Measurements from ENCODE around the gene KIFAP3. TPM values are rescaled to one million over a fixed set of nuclear protein-coding genes. Genes with fewer than 3 reads are reported as not detected.

The KIFAP3 gene
- total and polyA plus RNA-seq, 2 experiments from 2014 or later: 60.6 to 75.8 TPM

DNA sequence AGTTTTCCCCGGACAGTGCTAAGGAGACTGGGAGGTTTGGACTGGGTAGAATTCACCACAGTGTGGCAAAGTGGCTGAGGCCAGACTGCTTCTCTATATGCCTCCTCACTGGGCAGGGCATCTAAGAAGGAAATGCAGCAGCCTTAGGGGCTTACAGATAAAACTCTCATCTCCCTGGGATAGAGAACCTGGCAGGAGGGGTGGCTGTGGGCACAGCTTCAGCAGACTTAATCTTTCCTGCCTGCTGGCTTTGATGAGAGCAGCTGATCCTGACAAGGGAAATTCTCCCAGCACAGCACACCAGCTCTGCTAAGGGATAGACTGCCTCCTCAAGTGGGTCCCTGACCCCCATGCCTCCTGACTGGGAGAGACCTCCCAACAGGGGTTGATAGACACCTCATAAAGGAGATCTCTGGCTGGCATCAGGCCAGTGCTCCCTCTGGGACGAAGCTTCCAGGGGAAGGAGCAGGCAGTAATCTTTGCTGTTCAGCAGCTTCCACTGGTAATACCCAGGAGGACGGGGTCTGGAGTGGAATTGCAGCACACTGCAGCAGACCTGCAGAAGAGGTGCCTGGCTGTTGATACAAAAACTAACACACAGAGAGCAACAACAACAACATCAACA, 25.2 kb downstream of the KIFAP3 start:
- no peaks in the 10 kb centered on the region for H3K27me3 ChIP-seq
- TF ChIP-seq, protein P1, sequence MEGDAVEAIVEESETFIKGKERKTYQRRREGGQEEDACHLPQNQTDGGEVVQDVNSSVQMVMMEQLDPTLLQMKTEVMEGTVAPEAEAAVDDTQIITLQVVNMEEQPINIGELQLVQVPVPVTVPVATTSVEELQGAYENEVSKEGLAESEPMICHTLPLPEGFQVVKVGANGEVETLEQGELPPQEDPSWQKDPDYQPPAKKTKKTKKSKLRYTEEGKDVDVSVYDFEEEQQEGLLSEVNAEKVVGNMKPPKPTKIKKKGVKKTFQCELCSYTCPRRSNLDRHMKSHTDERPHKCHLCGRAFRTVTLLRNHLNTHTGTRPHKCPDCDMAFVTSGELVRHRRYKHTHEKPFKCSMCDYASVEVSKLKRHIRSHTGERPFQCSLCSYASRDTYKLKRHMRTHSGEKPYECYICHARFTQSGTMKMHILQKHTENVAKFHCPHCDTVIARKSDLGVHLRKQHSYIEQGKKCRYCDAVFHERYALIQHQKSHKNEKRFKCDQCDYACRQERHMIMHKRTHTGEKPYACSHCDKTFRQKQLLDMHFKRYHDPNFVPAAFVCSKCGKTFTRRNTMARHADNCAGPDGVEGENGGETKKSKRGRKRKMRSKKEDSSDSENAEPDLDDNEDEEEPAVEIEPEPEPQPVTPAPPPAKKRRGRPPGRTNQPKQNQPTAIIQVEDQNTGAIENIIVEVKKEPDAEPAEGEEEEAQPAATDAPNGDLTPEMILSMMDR (IDR thresholded peaks at IDR 0.05; ENCODE audit: low read depth, low read length): no peak
- DNase-seq (ENCODE audit: low read depth in 1 of 2, low spot score in 1 of 2): peak in 1 of 2 donors; percentile 52
- H3K9me3 ChIP-seq (ENCODE audit: low read depth): no peaks in the 10 kb centered on the region
- peak overlapping the region; percentile 67 for H3K27ac ChIP-seq
- no peak overlapping the region for H3K4me3 ChIP-seq
- H3K4me1 ChIP-seq (ENCODE audit: low read depth): peaks cover 12% of the 10 kb centered on the region
- H3K36me3 ChIP-seq: peaks cover 6% of the 10 kb centered on the region

DNA sequence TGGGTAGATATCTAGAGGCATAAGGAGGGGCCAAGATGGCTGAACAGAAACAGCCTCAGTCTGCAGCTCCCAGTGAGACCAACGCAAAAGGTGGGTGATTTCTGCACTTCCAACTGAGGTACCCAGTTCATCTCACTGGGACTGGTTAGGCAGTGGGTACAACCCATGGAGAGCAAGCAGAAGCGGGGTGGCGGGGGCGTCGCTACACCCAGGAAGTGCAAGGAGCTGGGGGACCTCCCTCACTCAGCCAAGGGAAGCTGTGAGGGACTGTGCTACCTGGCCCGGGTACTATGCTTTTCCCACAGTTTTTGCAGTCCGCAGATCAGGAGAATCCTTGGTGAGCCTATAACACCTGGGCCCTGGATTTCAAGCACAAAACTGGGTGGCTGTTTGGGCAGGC, 26.0 kb downstream of the KIFAP3 start:
- Histone ChIP-seq H3K4me1 (ENCODE audit: low read depth) (peaks cover 14% of the 10 kb centered on the region), H3K27ac (peak overlapping the region; percentile 67), H3K4me3 (no peak overlapping the region), H3K27me3 (no peaks in the 10 kb centered on the region), H3K9me3 (ENCODE audit: low read depth) (no peaks in the 10 kb centered on the region), H3K36me3 (peaks cover 6% of the 10 kb centered on the region)
- TF ChIP-seq, protein P1 (IDR thresholded peaks at IDR 0.05; ENCODE audit: low read depth, low read length): no peak
- DNase-seq (ENCODE audit: low read depth in 1 of 2, low spot score in 1 of 2): no peak

DNA sequence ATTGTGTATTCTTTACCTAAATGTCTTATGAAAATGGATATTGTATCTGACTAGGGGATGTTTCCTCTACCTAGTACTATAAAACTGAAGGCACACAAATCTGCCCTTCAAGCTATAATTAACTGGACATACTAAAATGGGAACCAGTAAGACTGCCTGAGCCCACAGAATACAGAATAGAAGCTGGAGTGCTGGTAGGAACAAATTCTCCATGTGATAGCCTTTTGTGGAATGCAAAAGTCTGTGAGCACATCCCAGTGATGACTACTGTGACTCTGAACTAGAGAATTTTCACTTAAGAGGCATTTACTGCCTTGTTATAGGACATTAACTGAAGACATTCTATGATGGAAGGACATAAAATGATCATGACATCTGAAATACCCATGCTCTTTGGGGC, 30.3 kb downstream of the KIFAP3 start:
- TF ChIP-seq, protein P1 (IDR thresholded peaks at IDR 0.05; ENCODE audit: low read depth, low read length): no peak
- peaks cover 9% of the 10 kb centered on the region for H3K4me1 ChIP-seq (ENCODE audit: low read depth)
- H3K27ac ChIP-seq: no peak overlapping the region
- no peak overlapping the region for H3K4me3 ChIP-seq
- H3K36me3 ChIP-seq: peaks cover 6% of the 10 kb centered on the region
- DNase-seq (ENCODE audit: low read depth in 1 of 2, low spot score in 1 of 2): no peak
- no peaks in the 10 kb centered on the region for H3K9me3 ChIP-seq (ENCODE audit: low read depth)
- H3K27me3 ChIP-seq: no peaks in the 10 kb centered on the region

DNA sequence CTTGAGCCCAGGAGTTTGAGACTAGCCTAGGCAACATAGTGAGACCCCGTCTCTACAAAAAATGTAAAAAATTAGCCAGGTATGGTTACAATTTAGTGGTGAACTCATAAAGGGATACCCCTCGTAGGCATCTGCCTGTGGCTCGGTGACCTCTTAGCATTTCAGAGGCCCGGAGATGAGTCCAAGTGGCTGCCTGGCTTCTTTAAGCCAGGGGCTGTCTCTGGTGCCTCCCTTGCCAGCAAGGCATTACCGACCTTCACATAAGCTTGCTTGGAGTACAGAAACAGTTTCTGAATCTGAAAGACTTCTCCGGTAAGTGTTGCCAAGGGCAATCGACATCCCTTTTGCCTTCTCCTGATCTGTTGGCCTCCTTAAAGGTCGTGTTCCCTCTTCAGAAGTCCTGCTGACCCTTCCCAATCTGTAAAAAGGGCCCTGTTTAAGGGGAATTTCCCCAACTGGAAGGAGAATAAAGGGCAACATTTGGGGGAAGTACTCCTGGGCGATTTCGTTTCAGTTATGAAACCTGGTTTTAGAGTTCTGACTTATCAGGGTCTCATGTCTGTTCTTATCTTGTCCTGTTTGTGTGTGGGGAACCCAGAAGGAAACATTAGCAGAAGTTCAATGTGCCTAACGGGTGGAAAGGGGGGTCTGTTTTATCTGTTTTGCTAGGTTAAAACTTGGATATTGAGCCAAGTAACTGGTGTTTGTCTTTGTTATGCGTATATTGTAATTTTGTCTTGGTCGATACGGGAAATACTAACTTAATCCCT, 32.9 kb downstream of the KIFAP3 start:
- TF ChIP-seq, protein P1 (IDR thresholded peaks at IDR 0.05; ENCODE audit: low read depth, low read length): no peak
- DNase-seq (ENCODE audit: low read depth in 1 of 2, low spot score in 1 of 2): no peak
- Histone ChIP-seq H3K36me3 (peaks cover 8% of the 10 kb centered on the region), H3K4me1 (ENCODE audit: low read depth) (peaks cover 9% of the 10 kb centered on the region), H3K4me3 (no peak overlapping the region), H3K9me3 (ENCODE audit: low read depth) (no peaks in the 10 kb centered on the region), H3K27ac (no peak overlapping the region), H3K27me3 (no peaks in the 10 kb centered on the region)

DNA sequence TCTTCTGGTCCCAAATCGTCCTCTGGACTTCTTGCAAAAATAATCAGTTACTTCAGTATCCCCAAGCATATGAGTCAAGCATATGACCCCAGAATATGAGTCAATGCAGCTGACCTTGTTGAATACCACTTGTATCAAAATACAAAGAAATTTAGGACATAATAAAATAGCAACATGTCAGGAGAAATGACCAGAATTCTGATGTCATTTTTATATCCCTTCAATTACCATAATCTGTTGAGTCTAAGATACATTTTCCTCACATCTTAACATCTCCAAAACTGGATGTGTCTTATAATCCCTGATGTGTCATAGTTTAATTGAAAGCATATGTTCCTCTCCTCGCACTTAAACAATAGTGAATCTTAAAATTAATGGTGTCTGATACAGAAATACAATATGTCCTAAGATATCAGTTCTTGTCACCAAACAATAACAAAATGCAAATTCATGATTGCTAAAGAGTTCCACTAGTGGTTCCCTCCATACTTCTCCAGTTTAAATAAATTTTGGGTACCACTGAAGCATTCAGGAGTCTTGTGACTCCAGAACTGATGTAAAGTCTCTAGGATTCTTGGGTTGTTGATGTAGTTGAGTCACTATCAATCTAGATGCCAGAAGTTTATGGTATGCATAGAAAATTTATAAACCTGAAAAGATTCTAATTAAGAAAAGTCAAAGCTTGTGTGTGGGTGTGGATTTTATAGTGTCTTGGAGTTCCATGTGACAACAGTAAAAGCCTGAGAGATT, 41.8 kb downstream of the KIFAP3 start:
- Histone ChIP-seq H3K4me1 (ENCODE audit: low read depth) (no peaks in the 10 kb centered on the region), H3K27me3 (no peaks in the 10 kb centered on the region), H3K27ac (no peak overlapping the region), H3K4me3 (no peak overlapping the region), H3K36me3 (peaks cover 11% of the 10 kb centered on the region), H3K9me3 (ENCODE audit: low read depth) (no peaks in the 10 kb centered on the region)
- TF ChIP-seq, protein P1 (IDR thresholded peaks at IDR 0.05; ENCODE audit: low read depth, low read length): no peak
- no peak for DNase-seq (ENCODE audit: low read depth in 1 of 2, low spot score in 1 of 2)
